ENCODE data around the gene SRC. TPM values are rescaled to one million over a fixed set of nuclear protein-coding genes. Genes with fewer than 3 reads are reported as not detected.
A peak's percentile ranks its signal among the peaks of the same experiment; 100 is the strongest.

SRC gene
- polyA plus RNA-seq, 3 donors, result 13.5 to 25.7 (median 13.6) TPM

DNA sequence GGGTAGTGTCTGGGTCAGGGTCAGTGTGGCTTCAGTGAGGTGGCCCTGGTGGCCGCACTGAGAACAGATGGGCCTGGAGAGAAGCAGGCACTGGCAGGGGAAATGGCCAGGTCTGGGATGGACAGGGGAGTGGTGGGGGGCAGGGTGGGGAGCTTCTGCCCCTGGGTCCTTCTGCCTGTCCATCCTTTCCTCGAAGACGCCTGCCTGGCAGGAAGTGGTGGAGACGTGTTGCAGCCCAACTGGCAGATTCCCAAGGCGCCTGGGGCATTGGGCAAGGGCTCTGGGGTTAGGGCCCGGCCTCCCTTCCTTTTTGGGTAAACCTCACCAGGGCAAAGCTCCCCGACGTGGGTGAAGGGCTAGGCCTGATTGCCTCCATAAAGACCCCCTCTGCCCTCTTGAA lies 10.4 kb downstream of the SRC start:
- 34 to 54% (median 38%) methylated on average over 8 of the region's 8 CpGs for WGBS, 3 donors
- no peak overlapping the region for H3K27ac ChIP-seq (ENCODE audit: low read depth, low read length)

DNA sequence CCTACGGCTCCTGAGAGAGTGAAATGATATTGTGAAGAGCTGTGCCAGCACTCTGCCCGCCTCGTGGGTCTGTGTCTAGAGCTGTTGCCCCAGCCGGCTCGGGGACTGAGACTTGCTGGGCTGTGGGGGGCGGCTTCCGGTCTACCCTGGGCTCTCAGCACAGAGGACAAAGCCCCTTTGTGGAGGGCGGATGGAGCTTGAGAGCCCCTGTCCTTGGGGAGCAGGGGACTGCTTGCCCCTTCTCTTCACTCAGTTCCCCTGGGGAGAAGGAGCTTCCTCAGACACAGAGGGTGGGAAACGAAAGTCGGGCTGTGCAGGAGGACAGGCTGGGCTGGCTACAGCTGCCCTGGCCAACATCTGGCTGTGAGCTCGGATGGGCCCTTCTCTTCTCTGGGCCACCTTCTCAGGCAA lies 11.0 kb downstream of the SRC start:
- 52 to 79% (median 52%) methylated on average over 11 of the region's 11 CpGs for WGBS, 3 donors
- H3K27ac ChIP-seq (ENCODE audit: low read depth, low read length), result no peak overlapping the region

- no peak overlapping the region for H3K27ac ChIP-seq (ENCODE audit: low read depth, low read length)
- WGBS, 3 donors, result 61 to 87% (median 75%) methylated on average over 15 of the region's 15 CpGs
Measured at GRCh38 chr20:37357481-37358365, 11.8 kb downstream of the SRC start.

DNA sequence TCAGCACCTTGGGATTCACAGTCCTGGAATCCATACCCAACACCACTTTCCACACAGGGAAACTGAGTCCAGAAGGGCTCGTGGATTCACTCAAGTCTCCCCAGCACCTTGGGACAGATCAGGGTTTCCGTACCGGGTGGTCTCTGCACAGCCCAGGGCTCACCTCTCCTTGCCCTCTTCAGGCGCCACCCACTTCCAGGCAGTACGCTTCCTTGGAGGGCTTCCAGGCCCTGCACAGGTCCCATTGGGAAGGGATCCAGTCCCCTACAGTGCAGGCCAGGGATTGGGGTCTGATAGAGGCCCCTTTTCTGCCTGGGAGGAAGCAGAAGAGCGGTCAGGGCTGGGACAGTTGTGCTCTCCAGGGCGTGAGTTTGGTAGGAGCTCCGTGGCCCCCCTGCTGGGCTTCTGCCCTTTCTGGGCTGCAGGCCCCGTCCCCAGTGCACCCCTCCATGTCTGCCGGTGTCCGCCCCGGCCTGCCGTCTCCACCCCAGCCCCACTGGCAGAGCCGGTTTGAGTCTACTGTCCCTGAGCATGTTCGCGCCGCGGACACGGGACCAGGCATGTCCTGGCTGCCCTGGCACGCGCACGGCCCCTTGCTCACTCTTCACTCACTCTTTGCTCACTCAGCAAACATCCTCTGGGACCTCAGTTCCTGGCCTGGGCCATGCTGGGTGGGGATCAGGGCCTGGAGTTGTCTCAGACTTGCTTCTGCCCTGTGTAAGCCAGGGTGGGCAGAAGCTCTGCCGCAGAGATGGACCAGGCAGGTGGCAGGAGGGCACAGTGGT lies 12.6 kb downstream of the SRC start:
- H3K27ac ChIP-seq (ENCODE audit: low read depth, low read length), result no peak overlapping the region
- WGBS, 3 donors, result 55 to 74% (median 71%) methylated on average over 22 to 23 of the region's 23 CpGs

DNA sequence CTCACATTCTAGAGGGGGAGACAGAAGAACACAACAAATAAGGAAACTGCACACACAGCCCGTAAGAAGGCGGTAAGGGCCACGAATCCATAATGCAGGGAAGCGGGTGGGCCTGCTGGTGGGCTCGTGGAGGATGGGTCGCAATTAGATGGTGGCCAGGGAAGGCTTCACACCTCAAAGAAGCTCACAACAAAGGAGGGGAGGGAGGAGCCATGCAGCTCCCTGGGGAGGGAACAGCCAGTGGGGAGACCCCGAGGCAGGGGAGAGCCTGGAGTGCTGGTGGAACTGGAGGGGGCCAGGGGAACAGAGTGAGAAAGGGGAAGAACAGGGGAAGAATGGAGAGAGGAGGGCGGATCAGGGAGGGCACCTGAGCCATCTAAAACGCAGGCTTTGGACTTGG lies 13.4 kb downstream of the SRC start:
- H3K27ac ChIP-seq (ENCODE audit: low read depth, low read length), result peak overlapping the region; percentile 6
- WGBS, 3 donors, result 76 to 83% (median 80%) methylated on average over 8 to 9 of the region's 9 CpGs

DNA sequence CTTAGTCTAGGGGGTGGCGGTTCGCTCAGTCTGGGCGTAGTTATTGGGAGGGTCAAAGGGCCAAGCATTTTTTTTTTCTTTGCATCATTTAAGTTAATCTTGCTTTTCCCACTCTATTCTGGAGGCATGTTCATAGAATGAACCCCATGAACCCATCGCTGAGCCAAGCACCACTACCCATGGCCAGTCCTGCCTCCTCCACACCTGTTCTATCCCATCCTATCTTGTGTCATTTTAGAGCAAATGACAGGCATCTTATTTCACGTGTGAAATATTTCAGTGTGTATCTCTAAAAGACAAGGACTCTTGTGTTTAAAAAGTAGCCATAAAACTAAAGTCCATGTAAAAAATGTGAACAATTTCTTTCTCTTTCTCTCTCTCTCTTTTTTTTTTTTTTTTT lies 13.9 kb downstream of the SRC start:
- H3K27ac ChIP-seq (ENCODE audit: low read depth, low read length), result peak overlapping the region; percentile 6
- WGBS, 3 donors, result 77 to 89% (median 81%) methylated on average over 5 of the region's 5 CpGs

GRCh38 chr20:37360391-37361115 lies 14.6 kb downstream of the SRC start:
- no peak overlapping the region for H3K27ac ChIP-seq (ENCODE audit: low read depth, low read length)
- WGBS, 3 donors, result 90 to 93% (median 91%) methylated on average over 6 of the region's 6 CpGs

DNA sequence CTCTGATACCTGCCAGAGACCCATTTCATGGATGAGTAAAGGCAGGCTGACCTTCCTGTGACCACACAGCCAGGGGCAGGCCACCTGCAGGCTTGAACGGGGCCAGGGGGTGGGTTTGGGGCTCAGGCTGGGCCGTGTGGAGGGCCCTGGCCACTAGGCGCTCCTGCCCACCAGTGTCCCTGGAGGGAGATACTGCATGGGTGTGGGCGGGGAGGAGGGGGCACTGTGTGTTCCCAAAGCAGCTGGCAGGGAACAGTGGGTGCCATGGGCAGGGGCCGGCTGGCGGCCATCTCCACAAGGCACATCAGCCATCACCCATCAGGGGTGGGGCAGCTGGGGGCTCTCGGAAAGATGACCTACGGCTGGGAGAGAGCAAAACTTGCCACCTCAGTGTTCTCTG lies 15.4 kb downstream of the SRC start:
- 83 to 90% (median 84%) methylated on average over 8 of the region's 8 CpGs for WGBS, 3 donors
- H3K27ac ChIP-seq (ENCODE audit: low read depth, low read length), result no peak overlapping the region

DNA sequence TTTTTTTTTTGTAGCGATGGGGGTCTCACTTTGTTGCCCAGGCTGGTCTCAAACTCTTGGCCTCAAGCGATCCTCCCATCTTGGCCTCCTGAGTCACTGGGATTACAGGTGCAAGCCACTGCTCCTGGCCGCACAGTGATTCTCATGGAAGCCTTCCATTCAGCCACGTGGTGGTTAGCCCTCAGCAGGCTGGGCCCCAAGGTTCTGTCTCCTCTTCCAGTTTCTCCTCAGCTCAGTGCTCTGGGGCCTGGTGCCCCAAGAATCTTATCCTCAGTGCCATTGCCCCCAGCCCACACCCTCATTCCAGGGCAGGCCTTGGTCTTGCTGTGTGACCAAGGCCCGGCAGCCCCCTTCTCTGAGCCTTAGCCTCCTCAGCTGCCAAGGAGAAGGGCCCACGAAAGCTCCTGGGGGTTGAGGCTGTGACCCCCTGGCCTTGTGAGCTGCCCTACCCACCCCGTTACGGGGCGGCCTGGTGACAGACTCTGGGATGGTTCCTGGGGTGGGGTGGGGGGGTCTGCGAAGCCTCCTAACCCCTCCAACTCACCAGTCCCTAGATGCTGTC lies 16.4 kb downstream of the SRC start:
- no peak overlapping the region for H3K27ac ChIP-seq (ENCODE audit: low read depth, low read length)
- 86 to 94% (median 88%) methylated on average over 10 of the region's 10 CpGs for WGBS, 3 donors

DNA sequence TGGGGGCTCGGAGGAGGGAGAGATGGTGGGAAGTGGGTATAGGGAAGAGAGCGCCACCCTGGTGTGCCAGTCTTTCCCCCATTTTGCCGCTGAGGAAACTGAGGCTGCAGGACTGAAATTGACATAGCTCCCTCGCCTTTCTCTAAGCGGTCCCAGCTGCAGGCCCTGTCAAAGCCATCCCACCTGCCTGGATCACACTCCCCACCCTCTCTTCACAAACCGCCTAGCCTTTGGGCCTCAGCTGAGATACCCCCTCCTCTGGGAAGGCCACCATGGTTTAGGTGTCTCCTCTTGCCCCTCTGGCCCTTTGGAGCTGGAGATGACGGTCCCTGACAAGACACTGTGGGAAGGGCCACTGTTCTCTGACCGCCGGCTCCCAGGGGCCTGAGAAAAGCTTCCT lies 16.9 kb downstream of the SRC start:
- WGBS, 3 donors, result 91 to 98% (median 97%) methylated on average over 9 of the region's 9 CpGs
- H3K27ac ChIP-seq (ENCODE audit: low read depth, low read length), result no peak overlapping the region

DNA sequence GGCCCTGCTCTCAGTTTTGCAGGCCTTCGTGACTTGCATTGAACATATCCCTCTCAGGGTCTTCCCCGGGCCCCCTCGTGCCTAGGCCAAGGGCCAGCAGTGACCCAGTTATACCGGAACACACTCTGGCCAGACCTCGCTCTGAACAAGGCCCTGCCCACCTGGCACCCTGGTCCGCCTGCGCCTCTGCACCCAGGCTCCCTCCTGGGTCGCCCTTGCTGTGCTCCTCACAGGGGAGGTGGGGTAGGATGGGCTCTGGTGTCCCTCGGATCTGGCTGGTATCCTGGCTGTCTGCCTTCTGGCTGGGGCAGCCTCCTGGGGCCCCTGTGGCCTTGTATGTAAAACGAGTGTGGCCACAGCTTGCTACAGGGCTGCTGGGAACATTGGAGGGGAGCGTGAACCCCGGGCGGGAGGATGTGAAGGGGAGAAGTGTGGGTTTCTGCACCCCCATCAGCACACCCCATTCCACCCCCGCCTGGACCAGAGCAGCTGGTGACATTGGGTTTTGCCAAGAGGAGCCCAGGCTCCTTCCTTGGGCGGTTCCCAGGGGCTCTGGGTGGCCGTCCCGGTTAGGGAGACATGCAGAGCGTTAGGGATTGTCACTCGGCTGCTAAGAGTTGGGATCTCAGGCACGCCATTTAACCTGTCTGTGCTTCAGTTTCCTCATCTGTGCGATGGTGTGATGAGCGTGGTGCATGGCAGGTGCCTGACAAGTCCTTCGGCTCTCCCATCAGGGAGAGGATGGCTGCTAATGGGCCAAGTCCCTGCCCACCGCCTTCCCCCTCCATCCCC lies 17.5 kb downstream of the SRC start:
- WGBS, 3 donors, result 87 to 88% (median 88%) methylated on average over 22 to 24 of the region's 24 CpGs
- no peak overlapping the region for H3K27ac ChIP-seq (ENCODE audit: low read depth, low read length)

DNA sequence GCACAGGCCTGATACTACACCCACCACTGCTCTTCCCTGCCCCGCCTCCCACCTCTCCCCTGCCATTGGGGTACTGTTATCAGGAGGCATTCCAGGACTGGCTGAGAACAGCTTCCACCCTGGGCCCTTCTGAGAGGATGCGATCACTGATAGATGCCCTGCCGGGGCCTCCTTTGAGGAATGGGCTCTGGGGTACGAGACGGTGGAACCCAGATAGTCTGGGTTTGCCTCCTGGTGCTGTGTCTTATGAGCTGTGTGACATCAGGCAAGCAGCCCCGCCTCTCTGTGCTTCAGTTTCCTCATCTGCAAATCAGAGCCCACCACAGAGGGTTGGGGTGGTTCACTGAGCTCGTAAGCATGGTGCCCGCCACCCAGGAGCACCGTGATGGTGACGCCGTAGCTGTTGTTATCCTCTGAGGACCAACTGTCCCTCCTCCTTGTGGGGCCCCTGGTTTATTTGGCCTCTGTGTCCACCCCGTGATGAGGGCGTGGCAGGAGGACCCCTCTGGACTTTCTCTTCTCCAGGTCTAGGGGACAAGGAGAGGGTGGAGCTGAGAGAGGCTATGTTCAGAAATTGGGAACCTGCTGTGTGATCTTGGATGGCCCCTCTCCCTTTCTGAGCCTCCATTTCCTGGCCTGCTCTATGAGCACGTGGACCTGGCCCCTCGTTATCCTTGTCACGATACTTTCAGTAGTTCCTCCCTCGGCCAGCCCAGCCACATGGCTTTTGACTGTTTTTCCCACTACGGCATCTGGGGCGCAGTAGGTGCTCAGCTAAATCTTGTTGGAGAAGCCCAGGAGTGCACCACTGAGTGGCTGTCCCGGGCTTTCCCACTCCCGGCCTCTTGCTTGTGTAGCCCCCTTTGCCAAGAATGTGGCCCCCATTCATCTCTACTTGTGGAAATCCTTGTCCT lies 18.3 kb downstream of the SRC start:
- WGBS, 3 donors, result 92 to 93% (median 92%) methylated on average over 21 of the region's 21 CpGs
- H3K27ac ChIP-seq (ENCODE audit: low read depth, low read length), result no peak overlapping the region

DNA sequence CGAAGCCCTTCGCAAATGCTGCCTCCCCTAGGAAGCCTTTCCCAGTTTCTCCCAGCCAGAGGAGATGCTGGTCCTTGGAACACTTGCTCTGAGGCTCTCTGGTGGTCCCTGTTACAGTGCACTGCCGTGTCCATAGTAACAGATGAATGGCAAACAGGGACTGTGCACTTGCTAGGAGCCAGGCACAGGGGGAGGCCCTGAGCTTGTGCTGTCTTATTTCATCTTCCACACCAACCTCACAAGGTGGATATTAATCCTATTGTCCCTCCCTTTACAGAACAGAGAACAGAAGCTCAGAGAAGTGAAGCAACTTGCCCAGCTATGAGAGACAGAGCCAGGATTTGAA lies 19.0 kb downstream of the SRC start:
- 82 to 88% (median 83%) methylated on average over 3 of the region's 3 CpGs for WGBS, 3 donors
- H3K27ac ChIP-seq (ENCODE audit: low read depth, low read length), result no peak overlapping the region

GRCh38 chr20:37365760-37366638 lies 20.1 kb downstream of the SRC start:
- H3K27ac ChIP-seq (ENCODE audit: low read depth, low read length), result no peak overlapping the region
- 65 to 93% (median 73%) methylated on average over 6 of the region's 6 CpGs for WGBS, 3 donors

DNA sequence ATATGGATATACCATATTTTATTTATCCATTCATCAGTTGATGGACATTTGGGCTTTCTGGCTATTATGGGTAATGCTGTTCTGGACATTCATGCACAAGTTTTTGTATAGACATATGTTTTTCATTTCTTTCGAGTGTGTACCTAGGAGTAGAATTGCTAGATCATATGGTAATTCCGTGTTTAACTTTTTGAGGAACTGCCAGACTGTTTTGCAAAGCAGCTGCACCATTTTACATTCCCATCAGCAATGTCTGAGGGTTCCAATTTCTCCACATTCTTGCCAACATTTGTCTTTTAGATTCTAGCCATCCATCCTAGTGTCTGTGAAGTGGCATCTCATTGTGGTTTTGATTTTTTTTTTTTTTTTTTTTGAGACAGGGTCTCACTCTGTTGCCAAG lies 20.8 kb downstream of the SRC start:
- H3K27ac ChIP-seq (ENCODE audit: low read depth, low read length), result no peak overlapping the region
- WGBS, 3 donors, result 27 to 77% (median 35%) methylated on average over 2 of the region's 2 CpGs

DNA sequence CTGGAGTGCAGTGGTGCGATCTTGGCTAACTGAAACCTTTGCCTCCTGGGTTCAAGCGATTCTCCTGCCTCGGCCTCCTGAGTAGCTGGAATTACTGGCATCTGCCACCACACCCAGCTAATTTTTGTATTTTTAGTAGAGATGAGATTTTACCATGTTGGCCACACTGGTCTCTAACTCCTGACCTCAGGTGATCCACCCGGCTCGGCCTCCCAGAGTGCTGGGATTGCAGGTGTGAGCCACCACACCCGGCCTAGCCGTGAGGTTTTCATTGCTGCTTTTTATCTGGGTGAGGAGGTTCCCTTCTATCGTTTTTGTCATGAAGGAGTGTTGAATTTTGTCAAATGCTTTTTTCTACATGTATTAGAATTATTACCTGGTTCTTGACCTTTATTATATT lies 23.9 kb downstream of the SRC start:
- no peak overlapping the region for H3K27ac ChIP-seq (ENCODE audit: low read depth, low read length)
- 94 to 98% (median 94%) methylated on average over 8 of the region's 8 CpGs for WGBS, 3 donors

All from adipose tissue (tissue), 3 donors.